H9 (cell line): Measurements from ENCODE around the gene CDHR5. TPM values are rescaled to one million over a fixed set of nuclear protein-coding genes. Genes with fewer than 3 reads are reported as not detected.

ENCODE experiments used
- DNase-seq: peaks from one replicate; pipeline ENCODE4 v3.0.0-alpha.2; 2017
- H2AFZ ChIP-seq: one replicate; pipeline ENCODE4 v1.6.1; 2013; ENCODE audit warnings: mild to moderate bottlenecking, low read length, control low read depth, moderate library complexity
- H2AK5ac ChIP-seq: 2 replicates; pipeline ENCODE4 v1.6.1; 2013; ENCODE audit warnings: low read length, control low read depth, mixed read lengths; ENCODE audit not compliant: insufficient read length
- H2BK120ac ChIP-seq: one replicate; pipeline ENCODE4 v1.6.1; 2013; ENCODE audit warnings: low read depth, mild to moderate bottlenecking, low read length, control low read depth, inconsistent platforms; ENCODE audit not compliant: poor library complexity, severe bottlenecking
- H2BK12ac ChIP-seq: 2 replicates; pipeline ENCODE4 v1.6.1; 2013; ENCODE audit warnings: low read length, control low read depth, mixed read lengths, low read depth; ENCODE audit not compliant: insufficient read length
- H2BK15ac ChIP-seq: 2 replicates; pipeline ENCODE4 v1.6.1; 2013; ENCODE audit warnings: low read depth, low read length, control low read depth
- H2BK20ac ChIP-seq: one replicate; pipeline ENCODE4 v1.6.1; 2013; ENCODE audit warnings: low read depth, mild to moderate bottlenecking, low read length, control low read depth, inconsistent platforms; ENCODE audit not compliant: poor library complexity, severe bottlenecking
- H2BK5ac ChIP-seq: 2 replicates; pipeline ENCODE4 v1.6.1; 2013; ENCODE audit warnings: low read length, control low read depth, mixed read lengths; ENCODE audit not compliant: insufficient read length
- H3K14ac ChIP-seq: 2 replicates; pipeline ENCODE4 v1.6.1; 2013; ENCODE audit warnings: low read length, control low read depth; ENCODE audit not compliant: insufficient read depth
- H3K18ac ChIP-seq: 2 replicates; pipeline ENCODE4 v1.6.1; 2013; ENCODE audit warnings: low read depth, mild to moderate bottlenecking, mixed read lengths, low read length, control low read depth; ENCODE audit not compliant: insufficient read length
- H3K23ac ChIP-seq: 2 replicates; pipeline ENCODE4 v1.6.1; 2013; ENCODE audit warnings: low read length, control low read depth, mixed read lengths, low read depth; ENCODE audit not compliant: insufficient read length
- H3K23me2 ChIP-seq: 2 replicates; pipeline ENCODE4 v1.6.1; 2013; ENCODE audit warnings: low read depth, mild to moderate bottlenecking, mixed read lengths, low read length, control low read depth; ENCODE audit not compliant: insufficient read length, poor library complexity, severe bottlenecking
- H3K27ac ChIP-seq: 2 replicates; pipeline ENCODE4 v1.5.1; 2013; ENCODE audit warnings: low read length, control low read depth, mixed read lengths, low read depth; ENCODE audit not compliant: insufficient read length
- H3K27me3 ChIP-seq: 2 replicates; pipeline ENCODE4 v1.6.1; 2013; ENCODE audit warnings: low read length, control low read depth, inconsistent platforms; ENCODE audit not compliant: insufficient read depth
- H3K4ac ChIP-seq: 2 replicates; pipeline ENCODE4 v1.6.1; 2013; ENCODE audit warnings: low read depth, mild to moderate bottlenecking, control low read depth, inconsistent platforms, low read length, moderate library complexity
- H3K4me1 ChIP-seq: 2 replicates; pipeline ENCODE4 v1.6.1; 2013; ENCODE audit warnings: low read length, control low read depth, inconsistent platforms; ENCODE audit not compliant: insufficient read depth
- H3K4me2 ChIP-seq: 2 replicates; pipeline ENCODE4 v1.6.1; 2013; ENCODE audit warnings: low read length, control low read depth, mixed read lengths; ENCODE audit not compliant: insufficient read length, insufficient read depth
- H3K56ac ChIP-seq: 2 replicates; pipeline ENCODE4 v1.6.1; 2013; ENCODE audit warnings: low read depth, mild to moderate bottlenecking, mixed read lengths, low read length, control low read depth; ENCODE audit not compliant: insufficient read length
- H3K79me1 ChIP-seq: 2 replicates; pipeline ENCODE4 v1.6.1; 2013; ENCODE audit warnings: low read depth, mild to moderate bottlenecking, moderate library complexity, low read length, control low read depth, inconsistent platforms; ENCODE audit not compliant: insufficient read depth, poor library complexity, severe bottlenecking
- H3K79me2 ChIP-seq: 2 replicates; pipeline ENCODE4 v1.6.1; 2013; ENCODE audit warnings: low read length, control low read depth, inconsistent platforms; ENCODE audit not compliant: insufficient read depth
- H3K9ac ChIP-seq: 2 replicates; pipeline ENCODE4 v1.6.1; 2013; ENCODE audit warnings: low read length, control low read depth, mixed read lengths; ENCODE audit not compliant: insufficient read length; ENCODE audit errors: extremely low read depth
- H3K9me3 ChIP-seq: one replicate; pipeline ENCODE4 v1.6.1; 2013; ENCODE audit warnings: low read depth, low read length, inconsistent platforms; ENCODE audit not compliant: control insufficient read depth
- H3T11ph ChIP-seq: one replicate; pipeline ENCODE4 v1.6.1; 2013; ENCODE audit warnings: mild to moderate bottlenecking, low read length, control low read depth, inconsistent platforms
- H4K20me1 ChIP-seq: one replicate; pipeline ENCODE4 v1.6.1; 2013; ENCODE audit not compliant: control insufficient read depth, insufficient read length, insufficient read depth
- H4K5ac ChIP-seq: 2 replicates; pipeline ENCODE4 v1.6.1; 2013; ENCODE audit warnings: low read depth, mild to moderate bottlenecking, mixed read lengths, low read length, control low read depth; ENCODE audit not compliant: insufficient read length
- H4K8ac ChIP-seq: replicated peaks from 2 replicates; pipeline ENCODE4 v1.6.1; 2013; ENCODE audit warnings: low read length, control low read depth, mixed read lengths, low read depth; ENCODE audit not compliant: insufficient read length
- H4K91ac ChIP-seq: 2 replicates; pipeline ENCODE4 v1.6.1; 2013; ENCODE audit warnings: low read depth, mild to moderate bottlenecking, moderate library complexity, mixed read lengths, low read length, control low read depth; ENCODE audit not compliant: insufficient read length
- H3K27ac Mint-ChIP-seq, 3 experiments: 2 replicates in 2 of 3; 3 replicates in 1 of 3; pipeline ENCODE4 v1.8.0; 2020 to 2021; ENCODE audit warnings: mixed read lengths in 3 of 3, mild to moderate bottlenecking in 1 of 3, moderate library complexity in 1 of 3
- H3K27me3 Mint-ChIP-seq: 2 replicates; pipeline ENCODE4 v1.8.0; 2021; ENCODE audit warnings: low read depth, mild to moderate bottlenecking, moderate library complexity, mixed read lengths
- H3K36me3 Mint-ChIP-seq, 3 experiments: 2 replicates in 2 of 3; 3 replicates in 1 of 3; pipeline ENCODE4 v1.8.0; 2020 to 2021; ENCODE audit warnings: low read depth in 3 of 3, mixed read lengths in 3 of 3; ENCODE audit not compliant: insufficient read depth in 1 of 3
- H3K4me1 Mint-ChIP-seq, 2 experiments: 2 replicates each; pipeline ENCODE4 v1.8.0; 2020; ENCODE audit warnings: mixed read lengths in 2 of 2
- H3K4me3 Mint-ChIP-seq, 2 experiments: 2 replicates in 1 of 2; 3 replicates in 1 of 2; pipeline ENCODE4 v1.8.0; 2020 to 2021; ENCODE audit warnings: mild to moderate bottlenecking in 2 of 2, mixed read lengths in 2 of 2, moderate library complexity in 1 of 2
- H3K9me3 Mint-ChIP-seq, 2 experiments: 2 replicates in 1 of 2; 3 replicates in 1 of 2; pipeline ENCODE4 v1.8.0; 2020; ENCODE audit warnings: mild to moderate bottlenecking in 2 of 2, mixed read lengths in 2 of 2, moderate library complexity in 1 of 2
- CTCF ChIP-seq: fragments of 200-600 bp; sonication (generic); conservative IDR thresholded peaks from 3 replicates; pipeline ENCODE4 v1.8.0; 2021; ENCODE audit warnings: antibody characterized with exemption, mild to moderate bottlenecking
- WGBS: extraction: QIAGEN DNeasy Blood & Tissue Kit; methylation state at CpG from one replicate; pipeline ENCODE4 v1.1.7; 2013; ENCODE audit warnings: missing lambda C conversion rate, low lambda C conversion rate, mixed read lengths; ENCODE audit not compliant: insufficient read length; ENCODE audit errors: extremely low coverage; 5-methylcytosine and 5-hydroxymethylcytosine counted together
- total RNA-seq: library from RNA; stranded (reverse); gene quantifications from 2 replicates; pipeline ENCODE4 v1.2.1, GENCODE V29; 2021

CDHR5 gene
- total RNA-seq, 1 experiment from 2014 or later, result not detected

- no peak overlapping the region for H3K18ac ChIP-seq
- no CpG with 5 or more reads among the region's 10 CpGs for WGBS
- no peak overlapping the region for H3K27ac Mint-ChIP-seq
- H4K91ac ChIP-seq, result no peak overlapping the region
- H2BK12ac ChIP-seq, result no peak overlapping the region
- H3K36me3 Mint-ChIP-seq, result peaks cover 53 to 85% (median 84%) of the 10 kb centered on the region in 3 experiments
- H3K9me3 ChIP-seq, result no peaks in the 10 kb centered on the region
- H2BK15ac ChIP-seq, result no peak overlapping the region
- H3K23me2 ChIP-seq, result no peaks in the 10 kb centered on the region
- no peak overlapping the region for H2AK5ac ChIP-seq
- H3K4me3 Mint-ChIP-seq, result no peak overlapping the region
- no peaks in the 10 kb centered on the region; a peak in 1 of 5 replicates for H3K9me3 Mint-ChIP-seq
- no peak overlapping the region for H2BK20ac ChIP-seq
- H3K79me2 ChIP-seq, result no peaks in the 10 kb centered on the region
- no peak overlapping the region for H3T11ph ChIP-seq
- H3K4me1 ChIP-seq, result no peaks in the 10 kb centered on the region
- H3K14ac ChIP-seq, result no peak overlapping the region
- 0 out of 2 replicates have a peak, but pooled peaks cover 2% of the 10 kb centered on the region for H3K27me3 Mint-ChIP-seq
- H3K9ac ChIP-seq, result no peak overlapping the region
- no peaks in the 10 kb centered on the region for H4K20me1 ChIP-seq
- H3K27ac ChIP-seq, result no peak overlapping the region
- no peak overlapping the region for H3K4me2 ChIP-seq
- TF ChIP-seq CTCF, result no peak
- H2BK5ac ChIP-seq, result no peak overlapping the region
- DNase-seq, result no peak
- no peaks in the 10 kb centered on the region for H3K27me3 ChIP-seq
- H3K4me1 Mint-ChIP-seq, result no peaks in the 10 kb centered on the region
- no peak overlapping the region for H3K56ac ChIP-seq
- H3K4ac ChIP-seq, result no peak overlapping the region
- no peak overlapping the region for H4K5ac ChIP-seq
- no peak overlapping the region for H2AFZ ChIP-seq
- no peak overlapping the region for H4K8ac ChIP-seq
- H3K79me1 ChIP-seq, result no peaks in the 10 kb centered on the region
- H3K23ac ChIP-seq, result no peak overlapping the region
- H2BK120ac ChIP-seq, result no peak overlapping the region
Observed at GRCh38 chr11:595400-595799, 29.4 kb downstream of the CDHR5 start.
